ENCODE measurements around the gene YBX2.
"Not testable (repeated sequence)": the region's sequence is repeated elsewhere in the genome, so short reads cannot be mapped to it uniquely, and the experiment has no call there.

The YBX2 gene

GRCh38 chr17:7262935-7263800 is 31.3 kb downstream of the YBX2 start:
- no peak for DNase-seq (ENCODE audit: low read depth)

GRCh38 chr17:7262192-7262934 is 32.1 kb downstream of the YBX2 start, which contains the start of gene CLDN7:
CLDN7 (minus strand) TSS chr17:7262478; CDS start chr17:7262043, 435 bp downstream.
- DNase-seq (ENCODE audit: low read depth), result no peak

GRCh38 chr17:7261379-7262191 is 32.9 kb downstream of the YBX2 start:
- no peak for DNase-seq (ENCODE audit: low read depth)

GRCh38 chr17:7260651-7261378 is 33.6 kb downstream of the YBX2 start:
- DNase-seq (ENCODE audit: low read depth), result no peak

- DNase-seq (ENCODE audit: low read depth), result no peak
Observed at GRCh38 chr17:7260151-7260550, 34.3 kb downstream of the YBX2 start.

GRCh38 chr17:7259555-7259889 is 34.9 kb downstream of the YBX2 start:
- no peak for DNase-seq (ENCODE audit: low read depth)

GRCh38 chr17:7258731-7259554 is 35.5 kb downstream of the YBX2 start:
- DNase-seq (ENCODE audit: low read depth), result no peak

- DNase-seq (ENCODE audit: low read depth), result no peak
Observed at GRCh38 chr17:7256766-7257456, 37.5 kb downstream of the YBX2 start.

- no peak for DNase-seq (ENCODE audit: low read depth)
Observed at GRCh38 chr17:7254511-7254910, 39.9 kb downstream of the YBX2 start.

GRCh38 chr17:7253082-7253481 is 41.4 kb downstream of the YBX2 start:
- DNase-seq (ENCODE audit: low read depth), result no peak

- peak; percentile 86 for DNase-seq (ENCODE audit: low read depth)
Observed at GRCh38 chr17:7252176-7253043, 42.0 kb downstream of the YBX2 start, which contains the start of gene ELP5. ELP5 (plus strand) TSS chr17:7252215; CDS start chr17:7252551, 336 bp downstream.

GRCh38 chr17:7251661-7252175 is 42.7 kb downstream of the YBX2 start, which contains the start of gene CTDNEP1:
CTDNEP1 (minus strand) TSS chr17:7251734; CDS start chr17:7251296, 438 bp downstream.
- DNase-seq (ENCODE audit: low read depth), result peak; percentile 100

GRCh38 chr17:7250695-7251627 is 43.5 kb downstream of the YBX2 start:
- no peak for DNase-seq (ENCODE audit: low read depth)

- DNase-seq (ENCODE audit: low read depth), result no peak
Observed at GRCh38 chr17:7249830-7250229, 44.6 kb downstream of the YBX2 start.

- DNase-seq (ENCODE audit: low read depth), result no peak
Observed at GRCh38 chr17:7249214-7249613, 45.2 kb downstream of the YBX2 start.

- no peak for DNase-seq (ENCODE audit: low read depth)
Observed at GRCh38 chr17:7248796-7249195, 45.6 kb downstream of the YBX2 start.

- DNase-seq (ENCODE audit: low read depth), result no peak
Observed at GRCh38 chr17:7246779-7247178, 47.7 kb downstream of the YBX2 start.

GRCh38 chr17:7243838-7244237 is 50.6 kb downstream of the YBX2 start:
- DNase-seq (ENCODE audit: low read depth), result not testable (repeated sequence)

Data from GM04504 (cell line).